ENCODE data around the gene TNFSF4.

DNA sequence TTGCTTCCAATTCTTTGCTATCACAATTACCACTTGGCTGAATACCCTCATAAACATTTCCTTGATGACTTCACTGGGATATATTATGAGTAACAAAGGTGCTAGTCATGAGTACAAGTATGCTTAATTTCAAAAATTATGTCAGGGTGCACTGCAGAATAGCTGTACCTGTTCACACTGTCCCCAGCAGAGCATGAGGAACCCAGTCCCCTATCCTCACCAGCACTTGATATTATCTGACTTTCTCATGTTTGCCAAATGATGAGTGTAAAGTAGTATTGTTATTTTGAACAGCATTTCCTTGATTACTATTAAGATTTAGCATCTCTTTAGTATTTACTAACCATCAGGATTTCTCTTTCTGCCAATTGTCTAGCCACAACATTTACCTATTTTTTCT lies 33.5 kb upstream of the TNFSF4 start:
- TF ChIP-seq CTCF (IDR thresholded peaks at IDR 0.05), result no peak
- no peak for TF ChIP-seq POLR2A (IDR thresholded peaks at IDR 0.05)

All from ovary (tissue), 3 donors.